GM15510 (cell line): ENCODE results near the gene DENND6B.

Experiments used
- POLR2A ChIP-seq: IDR thresholded peaks from 3 replicates; pipeline ENCODE4 v1.6.1; 2011; ENCODE audit warnings: borderline replicate concordance; ENCODE audit not compliant: insufficient read length; ENCODE audit errors: extremely low read depth

The DENND6B gene

DNA sequence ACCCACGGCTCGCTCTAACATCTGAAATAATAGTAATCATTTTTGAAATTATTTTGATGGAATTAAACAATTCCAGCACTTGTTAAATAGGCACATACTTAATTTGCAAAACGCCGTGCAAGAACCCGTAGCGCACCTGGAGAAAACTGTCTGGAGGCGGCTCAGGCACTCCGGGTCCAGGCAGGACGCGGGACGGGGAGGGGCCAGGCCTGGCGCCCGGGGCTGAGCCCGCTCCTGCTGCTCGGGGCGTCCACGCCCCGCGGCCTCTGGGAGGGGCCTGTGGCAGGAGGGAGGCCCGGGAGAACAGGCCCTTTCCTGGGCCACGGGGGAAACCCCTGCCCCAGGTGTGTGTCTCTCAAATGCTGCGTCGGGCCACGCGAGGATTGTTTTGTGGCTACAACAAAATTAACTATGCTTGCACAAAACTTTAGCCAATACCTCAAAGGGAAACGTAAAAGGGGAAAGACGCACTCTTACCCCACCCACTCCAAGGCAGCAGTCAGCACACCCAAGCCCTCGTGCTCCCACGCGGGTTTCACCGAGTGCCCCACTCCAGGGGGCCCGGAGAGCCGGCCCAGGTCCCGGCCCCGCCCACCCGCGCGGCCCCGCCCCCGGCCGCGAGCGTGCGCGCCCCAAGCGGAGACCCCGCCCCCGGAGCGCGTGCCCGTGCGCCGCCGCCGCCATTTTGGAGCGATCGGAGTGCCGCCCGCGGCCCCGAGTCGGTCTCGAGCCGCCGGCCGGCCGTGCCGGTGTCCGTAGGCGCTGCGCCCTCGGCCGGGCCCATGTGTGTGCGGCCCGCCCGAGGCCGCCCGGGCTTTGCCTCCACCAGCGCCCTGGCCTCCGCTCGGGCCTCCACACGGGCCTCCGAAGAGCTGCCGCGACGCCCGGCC, 16.1 kb upstream of the DENND6B start, which contains the start of gene PPP6R2:
PPP6R2 (plus strand) TSS at position 677 of the 890 bp plus-strand sequence. CDS start 50,582 bp downstream, outside the sequence.
- peak; percentile 77 for TF ChIP-seq POLR2A

- TF ChIP-seq POLR2A: no peak
Observed at GRCh38 chr22:50341977-50342650, 15.3 kb upstream of the DENND6B start.

DNA sequence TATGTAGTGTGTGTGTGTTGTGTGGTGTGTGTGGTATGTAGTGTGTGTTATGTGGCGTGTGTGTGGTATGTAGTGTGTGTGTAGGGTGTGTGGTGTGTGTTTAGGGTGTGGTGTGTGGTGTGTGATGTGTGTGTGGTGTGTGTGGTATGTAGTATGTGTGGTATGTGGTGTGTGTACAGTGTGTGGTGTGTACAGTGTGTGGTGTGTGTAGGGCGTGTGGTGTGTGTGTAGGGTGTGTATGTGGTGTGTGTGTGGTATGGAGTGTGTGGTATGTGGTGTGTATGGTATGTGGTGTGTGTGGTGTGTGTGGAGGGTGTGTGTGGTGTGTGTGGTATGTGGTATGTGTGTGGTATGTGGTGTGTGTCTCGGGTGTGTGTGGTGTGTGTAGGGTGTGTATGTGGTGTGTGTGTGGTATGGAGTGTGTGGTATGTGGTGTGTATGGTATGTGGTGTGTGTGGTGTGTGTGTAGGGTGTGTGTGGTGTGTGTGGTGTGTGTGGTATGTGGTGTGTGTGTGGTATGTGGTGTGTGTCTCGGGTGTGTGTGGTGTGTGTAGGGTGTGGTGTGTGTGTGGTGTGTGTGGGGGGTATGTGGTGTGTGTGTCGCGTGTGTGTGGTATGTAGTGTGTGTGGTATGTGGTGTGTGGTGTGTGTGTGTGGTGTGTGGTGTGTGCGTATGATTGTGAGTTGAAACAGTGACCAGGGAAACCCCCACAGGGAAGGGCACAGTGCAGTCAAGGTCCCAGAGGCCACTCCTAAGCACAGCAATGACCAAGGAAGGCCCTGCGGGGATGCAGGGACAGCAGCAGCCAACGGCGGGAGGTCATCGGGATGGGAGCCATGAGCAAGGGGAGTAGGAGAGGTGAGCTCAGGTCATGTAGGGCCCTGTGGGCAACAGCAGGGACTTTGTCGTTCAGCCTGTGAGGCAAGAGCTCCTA, 13.4 kb upstream of the DENND6B start:
- TF ChIP-seq POLR2A: no peak

GRCh38 chr22:50338860-50339462, 12.1 kb upstream of the DENND6B start:
- no peak for TF ChIP-seq POLR2A

DNA sequence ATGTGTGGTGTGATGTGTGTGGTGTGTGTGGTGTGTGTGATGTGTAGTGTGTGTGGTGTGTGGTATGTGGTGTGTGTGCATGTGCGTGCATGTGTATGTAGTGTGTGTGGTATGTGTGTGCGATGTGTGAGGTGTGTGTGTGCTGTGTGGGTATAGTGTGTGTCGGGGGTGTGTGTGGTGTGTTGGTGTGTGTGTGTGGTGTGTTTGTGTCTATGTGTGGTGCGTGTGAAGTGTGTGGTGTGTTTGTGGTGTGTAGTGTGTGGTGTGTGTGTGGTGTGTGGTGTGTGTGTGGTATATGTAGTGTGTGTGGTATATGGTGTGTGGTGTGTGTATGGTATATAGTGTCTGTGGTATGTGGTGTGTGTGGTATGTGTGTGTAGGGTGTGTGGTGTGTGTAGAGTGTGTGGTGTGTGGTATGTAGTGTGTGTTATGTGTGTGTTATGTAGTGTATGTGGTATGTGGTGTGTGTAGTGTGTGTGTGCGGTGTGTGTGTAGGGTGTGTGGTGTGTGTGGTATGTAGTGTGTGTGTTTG, 11.3 kb upstream of the DENND6B start:
- no peak for TF ChIP-seq POLR2A

- no peak for TF ChIP-seq POLR2A
Observed at GRCh38 chr22:50337262-50338041, 10.6 kb upstream of the DENND6B start.

DNA sequence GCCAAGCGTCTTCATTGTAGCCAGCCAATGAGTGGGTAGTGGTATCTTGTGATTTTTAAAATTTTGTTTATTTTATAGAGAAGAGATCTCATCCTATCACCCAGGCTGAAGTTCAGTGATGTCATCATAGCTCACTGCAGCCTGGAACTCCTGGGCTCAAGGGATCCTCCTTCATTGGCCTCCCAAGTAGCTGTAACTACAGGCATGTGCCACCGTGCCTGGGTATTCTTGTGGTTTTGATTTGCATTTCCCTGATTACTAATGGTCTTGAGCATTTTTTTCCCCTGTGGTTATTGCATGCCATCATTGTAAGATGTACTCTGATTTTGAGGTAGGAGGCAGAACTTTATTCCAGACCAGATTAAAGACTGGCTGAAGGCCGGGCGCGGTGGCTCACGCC, 2.4 kb upstream of the DENND6B start:
- no peak for TF ChIP-seq POLR2A

DNA sequence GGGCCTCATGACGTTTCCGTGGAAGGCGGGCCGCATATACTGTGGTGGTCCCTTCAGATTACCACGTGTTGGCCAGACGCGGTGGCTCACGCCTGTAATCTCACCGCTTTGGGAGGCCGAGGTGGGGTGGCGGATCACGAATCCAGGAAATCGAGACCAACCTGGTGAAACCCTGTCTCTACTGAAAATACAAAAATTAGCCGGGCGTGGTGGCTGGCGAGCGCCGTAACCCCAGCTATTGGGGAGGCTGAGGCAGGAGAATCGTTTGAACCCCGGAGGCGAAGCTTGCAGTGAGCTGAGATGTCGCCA, 853 bp upstream of the DENND6B start:
- TF ChIP-seq POLR2A: no peak

GRCh38 chr22:50326225-50326955, 422 bp downstream of the DENND6B start:
- no peak for TF ChIP-seq POLR2A

DNA sequence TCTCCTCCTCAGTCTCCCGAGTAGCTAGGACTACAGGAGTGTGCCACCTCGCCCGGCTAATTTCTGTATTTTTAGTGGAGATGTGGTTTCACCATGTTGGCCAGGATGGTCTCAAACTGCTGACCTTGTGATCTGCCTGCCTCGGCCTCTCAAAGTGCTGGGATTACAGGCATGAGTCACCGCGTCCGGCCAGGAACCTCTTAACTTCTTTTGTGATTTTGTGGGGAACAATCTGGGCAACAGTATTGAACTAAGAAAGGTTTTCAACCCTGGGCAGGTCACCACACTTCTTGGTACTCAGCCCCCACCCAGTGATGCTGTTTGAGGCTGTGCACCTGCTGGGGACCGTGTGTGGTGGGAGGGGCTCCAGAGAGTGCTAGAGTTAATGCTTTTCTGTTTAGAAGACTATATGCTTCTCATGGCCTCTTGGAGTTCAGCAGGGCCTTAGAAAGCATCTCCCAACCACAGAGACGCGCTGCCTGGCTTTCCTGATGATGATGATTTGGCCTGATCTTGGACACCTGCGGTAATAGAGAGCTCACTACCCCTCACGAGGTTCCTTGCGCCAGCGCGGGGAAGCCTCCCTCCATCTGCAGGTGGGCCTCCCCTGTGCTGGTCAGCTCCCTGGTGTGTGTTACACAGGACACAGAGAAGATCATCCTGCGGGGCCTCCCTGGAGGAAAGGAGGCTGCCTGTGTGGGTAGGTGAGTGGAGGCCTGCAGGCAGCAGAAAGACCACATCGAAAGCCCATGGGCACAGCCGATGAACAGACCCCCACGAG, 1.2 kb downstream of the DENND6B start:
- TF ChIP-seq POLR2A: no peak

DNA sequence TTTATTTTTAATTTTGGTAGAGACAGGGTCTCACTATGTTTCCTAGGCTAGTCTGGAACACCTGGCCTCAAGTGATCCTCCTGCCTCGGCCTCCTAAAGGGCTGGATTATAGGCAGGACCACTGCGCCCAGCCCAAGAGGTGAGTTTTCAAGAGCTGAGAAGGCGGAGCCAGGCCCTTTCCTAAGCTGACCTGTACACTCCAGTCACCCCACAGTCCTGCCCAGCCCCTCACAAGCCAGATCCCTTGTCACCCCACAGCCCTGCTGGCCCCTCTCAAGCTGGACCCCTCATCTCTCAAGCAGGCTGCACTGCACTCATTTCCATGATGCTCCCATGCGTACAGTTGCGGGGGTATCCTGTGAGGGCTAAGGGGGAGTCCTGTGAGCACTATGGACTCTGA, 2.9 kb downstream of the DENND6B start:
- no peak for TF ChIP-seq POLR2A

GRCh38 chr22:50320671-50321325, 6.0 kb downstream of the DENND6B start:
- TF ChIP-seq POLR2A: no peak
